ENCODE results near the gene SIPA1L3. TPM values are rescaled to one million over a fixed set of nuclear protein-coding genes. Genes with fewer than 3 reads are reported as not detected.

SIPA1L3 gene
- total and polyA plus RNA-seq, 10 of the 15 experiments (the other 5 are each of a cell fraction or from before 2014, with no cell fraction given), result 0.24 to 66.2 (median 19.1) TPM

DNA sequence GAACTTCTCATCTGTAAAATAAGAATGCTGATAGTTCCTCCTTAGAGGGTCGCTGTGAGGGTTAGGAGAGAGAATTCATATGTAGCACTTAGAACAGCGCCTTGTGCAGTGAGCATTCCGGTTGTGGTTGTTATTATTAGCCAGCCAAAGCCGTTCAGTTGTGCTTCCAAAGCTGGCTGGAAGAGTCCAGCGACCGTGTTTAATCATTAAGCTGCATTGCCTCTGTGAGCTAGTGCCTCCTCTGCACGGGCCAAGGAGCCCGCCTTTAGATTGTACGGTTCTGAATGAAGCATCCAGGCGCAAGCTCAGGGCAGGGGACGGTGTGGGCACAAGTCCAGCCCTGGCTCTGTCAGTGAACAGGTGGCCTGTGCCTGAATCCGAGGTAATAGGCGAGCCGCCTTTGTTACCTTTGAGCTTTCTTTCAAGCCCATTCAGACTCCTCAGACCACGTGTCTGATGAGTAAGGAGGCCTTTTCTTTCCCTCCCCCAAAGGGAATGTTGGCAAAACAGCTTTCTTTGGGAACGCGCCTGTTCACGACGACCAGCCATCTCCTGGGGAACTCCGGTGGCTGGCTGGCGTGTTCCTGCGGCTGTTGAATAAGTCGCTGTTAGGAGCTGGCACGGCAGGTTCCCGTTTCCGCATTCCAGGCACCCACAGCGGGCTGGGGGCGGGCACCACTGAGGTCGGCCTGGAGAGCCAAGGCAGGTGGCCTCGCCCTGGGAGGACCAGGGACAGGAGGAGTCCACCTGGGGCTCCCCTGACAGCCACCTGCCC is 25.1 kb downstream of the SIPA1L3 start (continued):
- TF ChIP-seq ZBTB4 (CRISPR knock-in tag; IDR thresholded peaks at IDR 0.05) (no peak), NR2C1 (IDR thresholded peaks at IDR 0.05) (no peak), MEF2A (IDR thresholded peaks at IDR 0.05; ENCODE audit: insufficient read depth, low read depth, low read length) (no peak), IKZF1 (conservative IDR thresholded peaks at IDR 0.05) (peak; percentile 93), SMAD1 (IDR thresholded peaks at IDR 0.05; ENCODE audit: low read depth, partially characterized antibody) (no peak), SIN3A (IDR thresholded peaks at IDR 0.05; ENCODE audit: low read depth, low read length) (no peak; the same call in 1 of the 2 replicates), ZSCAN29 (IDR thresholded peaks at IDR 0.05) (no peak), ZBTB33 (IDR thresholded peaks at IDR 0.05) (no peak), RB1 (IDR thresholded peaks at IDR 0.05; ENCODE audit: borderline replicate concordance) (no peak), FOXK2 (IDR thresholded peaks at IDR 0.05) (no peak), HCFC1 (IDR thresholded peaks at IDR 0.05; ENCODE audit: low read length) (no peak), HDGF (IDR thresholded peaks at IDR 0.05) (no peak), IKZF2 (IDR thresholded peaks at IDR 0.05) (peak; percentile 61 to 76; a peak in 2 of 4 replicates), RUNX3 (IDR thresholded peaks at IDR 0.05; ENCODE audit: low read length) (peak; percentile 3; the same call in 1 of the 2 replicates), MXI1 (IDR thresholded peaks at IDR 0.05; ENCODE audit: low read depth, low read length) (0 out of 2 replicates have a peak, but pooled peaks have one; percentile 43), RCOR1 (conservative IDR thresholded peaks at IDR 0.05; ENCODE audit: low read depth, low read length) (no peak), SMC3 (IDR thresholded peaks at IDR 0.05; ENCODE audit: borderline replicate concordance, low read length) (0 out of 2 replicates have a peak, but pooled peaks have one; percentile 17), TBL1XR1 (IDR thresholded peaks at IDR 0.05; ENCODE audit: low read depth, low read length) (no peak), POLR2AphosphoS5 (IDR thresholded peaks at IDR 0.05; ENCODE audit: low read length) (no peak), NBN (IDR thresholded peaks at IDR 0.05) (no peak), CREB1 (IDR thresholded peaks at IDR 0.05; ENCODE audit: low read depth) (no peak), BACH1 (IDR thresholded peaks at IDR 0.05; ENCODE audit: borderline replicate concordance) (no peak; the same call in 1 of the 2 replicates)
- TF ChIP-seq, protein P1, sequence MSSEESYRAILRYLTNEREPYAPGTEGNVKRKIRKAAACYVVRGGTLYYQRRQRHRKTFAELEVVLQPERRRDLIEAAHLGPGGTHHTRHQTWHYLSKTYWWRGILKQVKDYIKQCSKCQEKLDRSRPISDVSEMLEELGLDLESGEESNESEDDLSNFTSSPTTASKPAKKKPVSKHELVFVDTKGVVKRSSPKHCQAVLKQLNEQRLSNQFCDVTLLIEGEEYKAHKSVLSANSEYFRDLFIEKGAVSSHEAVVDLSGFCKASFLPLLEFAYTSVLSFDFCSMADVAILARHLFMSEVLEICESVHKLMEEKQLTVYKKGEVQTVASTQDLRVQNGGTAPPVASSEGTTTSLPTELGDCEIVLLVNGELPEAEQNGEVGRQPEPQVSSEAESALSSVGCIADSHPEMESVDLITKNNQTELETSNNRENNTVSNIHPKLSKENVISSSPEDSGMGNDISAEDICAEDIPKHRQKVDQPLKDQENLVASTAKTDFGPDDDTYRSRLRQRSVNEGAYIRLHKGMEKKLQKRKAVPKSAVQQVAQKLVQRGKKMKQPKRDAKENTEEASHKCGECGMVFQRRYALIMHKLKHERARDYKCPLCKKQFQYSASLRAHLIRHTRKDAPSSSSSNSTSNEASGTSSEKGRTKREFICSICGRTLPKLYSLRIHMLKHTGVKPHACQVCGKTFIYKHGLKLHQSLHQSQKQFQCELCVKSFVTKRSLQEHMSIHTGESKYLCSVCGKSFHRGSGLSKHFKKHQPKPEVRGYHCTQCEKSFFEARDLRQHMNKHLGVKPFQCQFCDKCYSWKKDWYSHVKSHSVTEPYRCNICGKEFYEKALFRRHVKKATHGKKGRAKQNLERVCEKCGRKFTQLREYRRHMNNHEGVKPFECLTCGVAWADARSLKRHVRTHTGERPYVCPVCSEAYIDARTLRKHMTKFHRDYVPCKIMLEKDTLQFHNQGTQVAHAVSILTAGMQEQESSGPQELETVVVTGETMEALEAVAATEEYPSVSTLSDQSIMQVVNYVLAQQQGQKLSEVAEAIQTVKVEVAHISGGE (CRISPR knock-in tag; IDR thresholded peaks at IDR 0.05), result no peak

All from GM12878 (cell line).